ENCODE results near the gene TSPAN18.
A peak's percentile ranks its signal among the peaks of the same experiment; 100 is the strongest.

DNA sequence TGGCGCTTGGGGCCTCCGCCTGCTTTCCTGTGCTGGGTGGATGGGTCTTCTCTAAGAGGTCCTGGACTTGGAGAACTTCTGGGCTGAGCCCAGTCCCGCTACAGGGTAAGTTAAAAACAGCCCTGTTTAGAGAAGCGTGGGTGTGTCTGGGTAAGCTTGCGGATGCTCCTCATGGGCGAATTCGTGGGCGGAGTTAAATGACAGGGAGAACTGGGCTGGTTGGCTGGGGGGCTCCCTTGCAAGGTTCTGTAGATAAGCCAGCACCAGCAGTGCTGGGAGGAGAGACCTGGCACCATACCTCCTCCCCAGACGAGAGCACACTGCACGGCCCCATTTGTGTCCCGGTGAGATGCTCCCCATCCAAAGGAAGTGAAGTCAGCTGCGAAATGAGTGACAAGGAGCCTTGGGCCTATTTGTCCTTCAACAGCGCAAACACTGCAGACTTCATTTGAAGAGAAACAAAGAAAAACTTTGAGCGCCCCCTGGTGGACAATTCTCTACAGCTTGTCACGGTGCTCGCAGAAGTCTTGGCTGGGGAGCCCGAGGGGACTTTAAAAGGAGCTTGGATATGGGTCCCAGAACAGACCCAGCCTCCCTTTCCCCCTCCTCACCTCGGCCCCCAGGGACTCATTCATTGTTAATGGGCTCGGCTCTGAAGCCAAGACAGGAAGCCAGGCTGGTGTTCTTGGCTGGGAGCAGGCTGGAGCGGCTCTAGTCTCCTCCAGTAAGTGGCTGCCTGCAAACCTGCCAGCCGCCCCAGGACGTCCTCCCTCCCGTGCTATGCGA lies 184.5 kb downstream of the TSPAN18 start:
- TF ChIP-seq CTCF (IDR thresholded peaks at IDR 0.05; ENCODE audit: insufficient read depth, low read depth, low read length) (peak; percentile 77), EZH2 (IDR thresholded peaks at IDR 0.05; ENCODE audit: insufficient read depth, low read length) (no peak)
